Stimulated activated CD8-positive, alpha-beta memory T cell treated with anti-CD3 and anti-CD28 coated beads, Interleukin-15, amount 100 ng/mL, for 48 hours (primary cell): Measurements from ENCODE around the gene PTPN1.
"Not testable (repeated sequence)": the region's sequence is repeated elsewhere in the genome, so short reads cannot be mapped to it uniquely, and the experiment has no call there.

ENCODE experiments used
- DNase-seq, 2 donors: peaks; one replicate each; pipeline ENCODE4 v3.0.0-alpha.2; 2020; ENCODE audit warnings: low read depth in 2 of 2

The PTPN1 gene

DNA sequence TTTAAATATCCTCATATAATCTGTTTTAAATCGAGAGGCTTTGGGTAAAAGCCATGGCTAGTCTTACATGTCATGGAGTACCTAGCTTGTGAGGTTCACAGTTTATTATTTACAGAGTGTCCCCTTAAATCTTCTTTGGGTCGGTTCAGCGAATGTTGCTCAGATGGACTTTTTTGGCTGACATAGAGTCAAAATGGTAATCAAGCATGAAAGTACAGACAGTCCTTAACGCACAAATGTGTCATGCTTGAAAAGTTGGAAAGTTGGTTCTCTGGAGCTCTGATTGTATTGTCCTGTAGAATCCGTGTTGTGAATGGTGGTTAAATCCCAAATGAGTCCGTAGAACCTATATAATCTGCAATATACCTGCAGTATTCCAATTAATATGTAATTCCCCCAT, 22.0 kb downstream of the PTPN1 start:
- DNase-seq: no peak

DNA sequence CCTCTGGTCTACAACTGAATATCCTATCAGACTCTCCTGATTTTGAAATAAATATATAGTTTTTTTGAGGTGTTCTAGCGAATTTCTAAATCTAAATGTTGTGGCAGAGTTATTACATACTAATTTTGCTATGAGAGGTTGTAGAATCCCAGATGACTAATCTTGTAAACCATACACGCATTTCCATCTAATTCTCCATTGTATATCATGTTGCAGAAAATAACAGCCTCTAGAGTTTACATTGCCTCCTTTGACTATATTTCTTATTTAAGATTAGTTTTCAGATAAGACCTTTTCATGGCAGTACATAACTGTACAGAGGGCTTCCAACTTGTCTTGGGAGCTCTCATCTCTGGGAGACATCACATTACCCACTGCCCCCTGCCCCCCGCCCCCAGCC, 22.9 kb downstream of the PTPN1 start:
- no peak for DNase-seq

DNA sequence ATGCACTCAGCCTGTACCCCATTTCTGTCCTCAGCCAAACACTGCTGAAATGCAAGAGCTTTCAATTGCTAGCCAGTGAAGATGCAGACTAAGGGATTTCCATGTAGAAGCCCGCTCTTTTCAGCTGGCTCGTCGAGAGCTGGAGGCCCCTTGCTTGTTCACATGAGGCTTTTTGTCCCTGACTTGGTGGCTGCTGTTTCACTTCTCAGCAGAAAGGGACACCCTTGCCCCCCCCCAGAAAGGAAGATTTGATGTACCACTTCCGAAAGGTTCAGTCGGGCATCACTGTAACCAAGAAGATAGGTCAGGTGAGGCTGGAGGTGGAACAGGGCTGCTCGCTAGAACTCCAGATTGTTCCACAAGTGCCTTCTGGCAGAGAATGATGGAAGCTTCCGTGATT, 23.3 kb downstream of the PTPN1 start:
- DNase-seq: no peak

DNA sequence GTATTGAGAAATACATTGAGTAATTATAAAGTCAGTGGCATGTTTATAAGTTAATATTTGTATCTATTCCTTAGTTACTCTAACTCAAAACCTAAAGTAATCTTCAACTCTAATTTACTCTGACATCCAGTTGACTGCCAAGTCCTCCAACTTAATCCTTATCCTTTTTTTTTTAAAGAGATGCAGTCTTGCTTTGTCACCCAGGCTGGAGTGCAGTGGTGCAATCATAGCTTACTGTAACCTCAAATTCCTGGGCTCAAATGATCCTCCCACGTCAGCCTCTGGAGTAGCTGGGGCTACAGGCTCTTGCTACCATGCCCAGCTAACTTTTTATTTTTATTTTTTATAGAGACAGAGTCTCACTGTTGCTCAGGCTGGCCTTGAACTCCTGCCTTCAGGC, 24.4 kb downstream of the PTPN1 start:
- no peak for DNase-seq

GRCh38 chr20:50535162-50535561, 25.0 kb downstream of the PTPN1 start:
- DNase-seq: no peak

DNA sequence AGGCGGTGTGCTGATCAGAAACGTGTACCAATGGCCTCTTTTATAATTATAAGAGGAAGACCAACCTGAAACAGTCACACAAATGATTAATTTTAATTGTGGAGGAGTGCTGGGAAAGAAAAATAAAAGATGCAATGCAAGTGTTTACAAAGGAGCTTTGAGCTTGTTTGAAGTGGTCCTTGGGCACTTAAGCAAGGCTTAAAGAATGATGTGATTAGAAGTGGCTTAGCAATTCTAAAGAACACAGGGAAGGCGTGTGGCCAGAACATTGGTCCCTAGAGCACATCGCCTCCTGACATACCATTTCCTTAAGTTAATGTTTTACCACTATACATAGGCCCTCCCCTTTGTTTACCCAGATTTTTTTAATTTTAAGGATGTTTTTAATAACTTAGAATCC, 26.1 kb downstream of the PTPN1 start:
- no peak for DNase-seq

DNA sequence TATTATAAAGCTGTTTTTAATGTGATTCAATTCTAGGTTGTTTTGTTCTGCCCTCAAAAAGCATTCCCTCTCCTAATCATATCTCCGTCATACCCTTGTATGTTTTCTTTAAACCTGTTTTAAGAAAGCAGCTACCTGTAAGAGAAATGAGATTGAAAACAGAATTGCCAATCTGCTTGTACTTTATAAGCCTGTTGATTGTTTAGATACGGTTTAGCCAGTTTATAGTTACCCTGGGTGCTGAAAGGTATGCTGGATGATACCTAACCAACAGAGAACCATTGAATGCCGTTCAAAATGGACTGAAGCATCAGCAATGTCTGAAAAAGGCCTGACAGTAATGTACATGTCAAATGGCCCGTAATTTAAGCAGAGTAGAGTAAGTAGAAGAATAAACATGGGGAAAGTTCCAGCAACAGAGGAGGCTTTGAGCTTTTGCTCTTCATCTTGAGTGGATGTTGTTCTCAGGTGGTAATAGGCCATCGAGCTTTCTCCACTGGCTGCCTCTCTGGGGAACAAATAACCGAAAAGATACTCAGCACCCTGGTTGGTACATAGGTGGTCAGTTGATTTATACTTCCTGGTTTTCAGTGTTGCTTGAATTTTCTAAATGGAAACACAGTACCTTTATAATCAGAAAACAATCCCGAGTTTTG, 27.5 kb downstream of the PTPN1 start:
- no peak for DNase-seq

- no peak for DNase-seq
Observed at GRCh38 chr20:50538276-50538675, 28.1 kb downstream of the PTPN1 start.

DNA sequence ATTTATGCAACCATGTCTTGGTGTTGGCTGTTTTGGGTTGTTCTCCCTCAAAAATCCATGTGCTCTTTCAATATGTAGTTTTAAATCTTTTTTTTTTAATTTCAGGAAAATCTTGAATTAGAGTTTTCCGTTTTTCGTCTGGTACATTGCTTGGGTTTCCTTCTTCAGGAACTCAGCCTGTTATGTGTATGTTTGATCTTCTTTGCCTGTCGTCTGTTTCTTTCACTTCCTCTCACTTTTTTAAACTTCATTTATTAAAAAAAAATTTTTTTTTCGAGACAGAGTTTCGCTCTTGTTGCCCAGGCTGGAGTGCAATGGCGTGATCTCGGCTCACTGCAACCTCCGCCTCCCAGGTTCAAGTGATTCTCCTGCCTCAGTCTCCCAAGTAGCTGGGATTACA, 29.6 kb downstream of the PTPN1 start:
- not testable (repeated sequence) for DNase-seq

DNA sequence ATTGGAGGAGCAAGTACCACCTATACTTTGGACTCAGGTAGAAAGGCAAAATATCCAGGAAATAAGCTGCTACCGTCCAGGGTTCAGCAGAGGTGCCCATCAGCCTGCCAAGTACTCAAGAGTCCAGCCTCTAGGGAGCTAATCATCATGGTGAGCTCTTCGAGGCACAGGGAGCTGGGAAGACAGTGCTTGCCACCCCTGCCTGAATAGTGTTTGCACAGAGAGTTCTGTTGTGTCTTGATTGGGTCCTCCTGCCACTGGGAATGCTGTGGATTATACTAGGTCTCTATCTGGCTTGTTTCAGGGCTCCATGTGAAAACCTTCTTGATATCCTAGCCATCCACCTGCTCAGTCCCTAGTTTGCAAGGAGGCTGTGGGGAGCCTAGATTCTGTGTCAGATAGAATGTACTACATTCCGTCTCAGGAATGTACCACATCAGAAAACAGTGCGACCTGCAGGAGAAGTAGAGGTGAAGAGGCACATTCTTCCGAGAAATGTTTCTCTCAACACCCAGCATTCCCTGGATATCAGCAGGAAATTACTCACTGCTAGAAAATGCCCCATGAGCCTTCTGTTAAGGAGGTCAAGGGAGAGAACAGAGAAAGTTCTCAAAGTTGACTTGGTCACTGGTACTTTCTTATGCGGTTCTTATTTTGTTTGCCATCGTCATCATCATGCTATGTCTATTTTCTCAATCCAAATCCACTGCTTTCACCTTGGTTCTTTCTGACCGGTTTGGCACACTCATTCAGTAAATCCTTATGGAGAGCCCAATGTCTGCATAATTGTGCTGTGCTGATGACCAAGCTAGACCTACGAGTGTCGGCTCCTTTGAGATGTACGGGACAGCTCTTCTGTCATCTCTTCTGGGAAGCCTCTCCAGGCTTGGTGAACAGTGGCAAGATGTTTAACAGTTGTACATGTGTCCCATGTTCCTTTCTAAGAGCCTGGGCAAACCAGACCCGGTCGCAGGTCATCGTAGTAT, 30.7 kb downstream of the PTPN1 start:
- DNase-seq: no peak

DNA sequence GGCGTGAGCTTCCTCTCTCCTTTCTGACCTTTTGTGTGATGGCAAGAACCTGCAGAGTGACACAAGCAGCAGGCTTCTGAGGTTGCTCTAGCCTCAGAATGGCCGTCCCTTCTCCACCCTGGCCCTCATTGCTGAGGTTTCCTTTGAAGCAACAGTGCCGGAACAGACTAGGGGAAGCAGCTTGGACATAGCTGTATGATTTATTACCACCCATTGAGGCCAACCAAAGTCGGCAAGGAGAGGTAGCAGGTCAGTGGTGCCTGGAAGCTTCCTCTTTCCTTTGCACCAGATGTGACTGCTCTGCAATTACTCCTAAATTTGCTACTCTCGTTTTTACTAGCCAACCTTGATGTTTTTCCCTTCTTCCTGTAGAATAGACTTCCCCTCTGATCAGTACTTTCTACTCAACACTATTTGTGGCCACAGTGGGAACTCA, 31.4 kb downstream of the PTPN1 start:
- no peak for DNase-seq

- no peak for DNase-seq
Observed at GRCh38 chr20:50543326-50543725, 33.1 kb downstream of the PTPN1 start.

- DNase-seq: no peak
Observed at GRCh38 chr20:50545126-50545525, 34.9 kb downstream of the PTPN1 start.

- DNase-seq: no peak
Observed at GRCh38 chr20:50546729-50547314, 36.6 kb downstream of the PTPN1 start.

- DNase-seq: no peak
Observed at GRCh38 chr20:50547964-50548363, 37.8 kb downstream of the PTPN1 start.

DNA sequence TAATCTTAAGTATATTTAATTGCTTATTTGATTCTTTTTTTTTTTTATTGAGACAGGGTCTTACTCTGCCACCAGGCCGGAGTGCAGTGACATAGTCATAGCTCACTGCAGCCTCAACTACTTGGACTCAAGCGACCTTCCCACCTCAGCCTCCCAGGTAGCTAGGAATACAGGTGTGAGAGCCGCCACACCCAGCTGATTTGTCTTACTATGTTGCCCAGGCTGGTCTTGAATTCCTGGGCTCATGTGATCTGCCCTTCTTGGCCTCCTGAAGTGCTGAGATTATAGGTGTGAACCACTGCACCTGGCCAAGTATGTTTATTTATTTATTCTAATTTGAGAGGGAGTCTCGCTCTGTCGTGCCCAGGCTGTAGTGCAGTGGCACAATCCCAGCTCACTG, 38.2 kb downstream of the PTPN1 start:
- no peak for DNase-seq

GRCh38 chr20:50550531-50550930, 40.3 kb downstream of the PTPN1 start:
- DNase-seq: no peak

GRCh38 chr20:50551288-50551687, 41.1 kb downstream of the PTPN1 start:
- no peak for DNase-seq

GRCh38 chr20:50552979-50553378, 42.8 kb downstream of the PTPN1 start:
- no peak for DNase-seq

GRCh38 chr20:50554694-50555579, 44.8 kb downstream of the PTPN1 start:
- DNase-seq: no peak

GRCh38 chr20:50555662-50556061, 45.5 kb downstream of the PTPN1 start:
- no peak for DNase-seq
